ENCODE data around the gene RNF214.
"Not testable (repeated sequence)": the region's sequence is repeated elsewhere in the genome, so short reads cannot be mapped to it uniquely, and the experiment has no call there.

Gene RNF214

DNA sequence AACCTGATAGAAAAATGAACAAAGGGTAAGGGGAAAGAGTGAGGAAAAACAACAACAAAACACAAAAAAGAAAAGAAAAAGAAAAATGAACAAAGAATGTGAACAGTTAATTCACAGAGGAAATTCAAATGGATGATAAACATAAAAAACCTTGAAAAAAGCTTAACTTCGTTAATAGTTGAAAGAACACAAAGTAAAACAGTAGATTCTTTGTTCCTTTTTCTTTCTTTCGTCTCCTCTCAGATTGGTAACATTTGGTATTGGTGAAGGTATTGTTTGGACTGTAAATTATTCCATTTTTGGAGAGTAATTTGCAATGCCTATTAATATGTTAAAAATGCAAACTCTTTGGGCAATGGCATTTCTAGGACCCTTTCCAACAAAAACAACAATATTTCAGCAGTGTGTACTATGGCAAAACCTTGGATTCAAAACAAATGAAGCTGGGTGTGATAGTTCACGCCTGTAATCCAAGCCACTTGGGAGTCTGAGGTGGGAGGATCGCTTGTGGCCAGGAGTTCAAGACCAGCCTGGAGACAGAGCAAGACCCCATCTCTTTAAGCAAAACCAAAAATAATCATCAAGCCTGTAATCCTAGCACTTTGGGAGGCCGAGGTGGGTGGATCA is 86.9 kb downstream of the RNF214 start:
- DNase-seq: no peak

GRCh38 chr11:117327255-117327566 is 94.7 kb downstream of the RNF214 start:
- not testable (repeated sequence) for DNase-seq

DNA sequence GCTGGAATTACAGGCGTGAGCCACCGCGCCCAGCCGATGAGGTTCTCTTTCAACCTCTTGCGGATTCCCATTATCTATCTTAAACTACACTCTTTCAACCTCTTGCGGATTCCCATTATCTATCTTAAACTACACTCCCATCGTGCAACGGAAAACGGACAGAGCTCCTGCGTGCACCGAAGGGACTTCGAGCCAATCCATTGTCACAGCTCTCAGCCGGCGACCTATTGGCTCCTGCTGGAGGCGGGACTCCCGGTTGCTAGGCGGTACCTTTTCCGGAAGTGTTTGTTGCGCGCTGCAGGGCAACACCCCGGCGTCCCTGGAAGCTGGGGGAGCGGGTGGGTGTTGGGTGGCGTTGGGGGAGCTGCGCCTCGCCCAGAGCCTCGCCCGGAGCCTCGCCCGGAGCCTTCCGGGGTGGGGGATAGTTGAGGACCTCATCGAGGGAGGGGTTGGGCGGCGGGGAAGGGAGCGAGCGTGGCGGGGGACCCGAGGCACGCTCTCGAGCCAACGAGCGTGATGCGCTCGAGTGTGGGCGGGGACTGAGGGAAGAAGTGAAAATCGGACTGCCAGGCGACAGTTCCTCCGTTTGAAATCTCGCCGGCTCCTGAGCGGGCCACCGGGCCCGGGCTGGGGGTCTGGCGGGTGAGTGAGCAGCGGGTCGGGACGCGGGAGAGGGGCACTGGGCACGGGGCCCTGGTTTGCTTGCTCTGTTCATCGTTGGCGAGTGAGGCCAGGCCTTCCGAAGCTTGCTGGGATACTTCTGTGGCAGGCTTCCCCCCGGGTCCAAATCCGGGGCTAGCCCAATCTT is 95.3 kb downstream of the RNF214 start, which contains the start of gene CEP164:
TSS of gene CEP164 (plus strand) at position 288 of the 808 bp plus-strand sequence. CDS start 10,733 bp downstream, outside the sequence.
- DNase-seq: peak; percentile 89

DNA sequence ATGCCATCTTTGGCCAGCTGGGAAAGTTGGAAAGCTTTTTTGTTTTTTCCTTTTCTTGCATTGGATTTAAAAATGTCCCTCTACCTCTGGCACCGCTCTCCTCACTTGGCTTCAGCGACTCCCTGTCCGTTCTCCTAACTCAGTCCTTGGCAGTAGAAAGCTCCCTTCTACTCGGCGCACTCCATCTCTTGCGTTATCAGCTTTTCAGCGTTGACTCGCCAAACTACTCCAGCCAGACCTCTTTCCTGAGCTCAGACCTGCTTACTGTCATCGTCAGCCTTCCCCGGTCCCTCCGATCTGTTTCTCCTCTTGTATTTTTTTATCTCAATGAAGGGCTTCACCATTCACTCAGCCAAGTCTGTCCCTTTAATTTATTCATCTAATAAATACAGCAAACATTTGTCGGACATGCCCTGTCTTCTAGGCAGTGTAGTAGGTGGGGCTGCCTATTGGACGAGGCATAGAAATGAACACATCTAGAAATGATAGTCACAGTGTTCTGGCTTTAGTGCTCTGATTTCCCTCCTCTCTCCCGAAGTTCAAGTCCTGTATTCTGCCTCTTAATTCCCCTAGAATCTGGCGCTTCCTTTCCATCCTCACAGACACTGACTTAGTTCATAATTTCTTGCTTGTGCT is 96.0 kb downstream of the RNF214 start:
- no peak for DNase-seq

DNA sequence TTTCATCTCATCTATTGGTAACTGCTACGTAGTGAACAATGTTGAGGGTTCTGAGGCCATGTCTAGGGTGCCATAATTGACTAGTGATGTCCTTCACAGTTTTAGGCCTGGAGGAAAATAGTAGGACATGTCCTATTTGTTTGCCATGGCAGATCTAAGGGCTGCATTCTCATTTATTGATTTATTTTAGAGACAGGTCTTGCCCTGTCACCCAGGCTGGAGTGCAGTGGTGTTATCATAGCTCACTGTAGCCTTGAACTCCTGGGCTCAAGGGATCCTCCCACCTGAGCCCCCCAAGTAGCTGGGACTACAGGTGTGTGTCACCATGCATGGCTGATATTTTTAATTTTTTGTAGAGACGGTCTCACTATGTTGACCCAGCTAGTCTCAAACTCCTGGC is 100.4 kb downstream of the RNF214 start:
- DNase-seq: no peak

DNA sequence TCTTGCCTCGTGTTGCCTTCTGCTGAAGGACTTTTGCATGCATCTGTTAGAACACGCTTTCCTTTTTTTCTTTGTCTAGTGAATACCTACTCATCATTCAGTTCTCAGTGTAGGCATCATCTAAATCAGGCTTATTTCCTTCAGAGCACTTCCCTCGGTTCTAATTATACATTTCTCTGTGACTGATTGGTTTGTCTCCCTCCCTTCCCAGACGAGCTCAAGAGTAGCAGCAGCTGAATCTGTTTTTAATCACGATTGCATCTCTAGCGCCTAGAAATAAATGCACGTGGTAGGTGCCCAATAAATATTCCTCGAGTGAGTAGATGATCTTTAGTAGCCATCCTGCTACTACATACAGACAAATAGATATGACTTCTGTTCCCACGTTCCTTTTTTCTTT is 101.4 kb downstream of the RNF214 start:
- DNase-seq: no peak

GRCh38 chr11:117334896-117335295 is 102.4 kb downstream of the RNF214 start:
- DNase-seq: no peak

DNA sequence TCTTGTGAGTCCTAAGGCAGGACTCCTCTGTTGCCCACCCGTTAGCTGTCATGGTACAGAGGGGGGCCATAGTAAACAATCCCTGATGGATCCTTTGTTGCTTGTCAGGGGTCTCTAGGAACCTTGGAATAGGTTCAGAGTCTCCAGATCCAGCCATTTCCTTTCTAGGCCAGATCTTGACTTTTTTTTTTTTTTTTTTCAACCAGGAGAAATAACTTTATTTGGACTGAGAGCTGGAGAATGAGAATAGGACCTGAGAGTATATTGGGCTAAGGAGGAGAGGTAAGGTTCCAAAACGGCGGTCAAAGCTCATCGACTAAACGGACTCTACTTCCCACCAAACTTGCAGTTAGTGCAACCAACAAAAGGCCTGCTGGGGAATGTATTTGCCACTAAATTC is 102.9 kb downstream of the RNF214 start:
- no peak for DNase-seq

Data from NCI-H1048 (cell line).